Neutrophil (primary cell): ENCODE data around the gene CCNK.

Experiments
- H3K27ac ChIP-seq: fragments of 200-600 bp; sonication (generic); 2 replicates; pipeline ENCODE4 v1.5.1; 2016; ENCODE audit warnings: mild to moderate bottlenecking, moderate library complexity
- H3K27me3 ChIP-seq: fragments of 200-600 bp; sonication (generic); 2 replicates; pipeline ENCODE4 v1.6.0; 2016; ENCODE audit warnings: mild to moderate bottlenecking
- H3K36me3 ChIP-seq: fragments of 200-600 bp; sonication (generic); 2 replicates; pipeline ENCODE4 v1.5.1; 2017
- H3K4me1 ChIP-seq, 2 experiments: fragments of 200-600 bp in 1 of 2; sonication (generic) in 1 of 2; 1 replicate in 1 of 2; 2 replicates in 1 of 2; pipeline versions ENCODE4 v1.5.1 to v1.6.1; 2013 to 2016; ENCODE audit warnings: low read depth in 1 of 2, low read length in 1 of 2, mild to moderate bottlenecking in 1 of 2, moderate library complexity in 1 of 2; ENCODE audit not compliant: control insufficient read depth in 1 of 2, insufficient read depth in 1 of 2
- H3K4me3 ChIP-seq, 2 experiments: fragments of 200-600 bp in 1 of 2; sonication (generic) in 1 of 2; 1 replicate in 1 of 2; 2 replicates in 1 of 2; pipeline ENCODE4 v1.5.1; 2013 to 2016; ENCODE audit warnings: low read depth in 1 of 2, low read length in 1 of 2, mild to moderate bottlenecking in 1 of 2, moderate library complexity in 1 of 2
- H3K9me3 ChIP-seq: fragments of 200-600 bp; sonication (generic); 2 replicates; pipeline ENCODE4 v1.5.1; 2016
- TF ChIP-seq, protein P1 (sequence below): fragments of 200-600 bp; sonication (generic); IDR thresholded peaks from 2 replicates; pipeline ENCODE4 v1.5.1; 2016; ENCODE audit warnings: antibody characterized with exemption

CCNK gene

DNA sequence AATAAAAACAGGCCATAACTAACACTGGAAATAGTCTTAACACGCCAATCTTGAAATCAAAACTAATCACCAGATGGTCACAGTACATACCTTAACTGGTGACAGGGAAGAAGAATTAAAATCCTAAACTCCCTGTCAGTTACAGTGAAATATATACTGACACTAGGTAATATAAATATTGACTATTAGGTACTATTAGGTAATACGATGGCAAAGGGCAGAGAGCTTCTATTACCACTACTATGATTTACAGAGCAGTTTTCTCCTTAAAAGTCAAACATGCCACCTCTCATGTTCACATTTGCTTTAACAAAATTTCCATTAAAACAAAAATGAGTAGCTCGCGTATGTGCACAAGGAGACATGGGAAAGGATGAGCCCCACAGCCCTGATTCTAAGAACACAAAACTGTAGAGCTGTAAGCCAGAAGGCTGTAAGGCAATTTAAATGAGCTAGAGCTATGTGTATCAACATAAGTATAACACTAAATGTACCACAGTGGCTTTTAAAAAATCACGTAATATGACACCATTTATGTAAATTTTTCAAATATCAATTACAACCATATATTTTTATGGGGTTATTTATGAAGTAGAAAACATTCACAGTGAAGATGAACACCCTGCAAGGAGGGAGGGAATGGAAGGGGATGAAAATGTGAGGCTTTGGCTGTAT, 19.7 kb upstream of the CCNK start:
- H3K36me3 ChIP-seq, result peaks cover 78% of the 10 kb centered on the region
- H3K27ac ChIP-seq, result no peak overlapping the region
- H3K9me3 ChIP-seq, result no peaks in the 10 kb centered on the region
- no peak overlapping the region for H3K4me3 ChIP-seq
- TF ChIP-seq, protein P1, sequence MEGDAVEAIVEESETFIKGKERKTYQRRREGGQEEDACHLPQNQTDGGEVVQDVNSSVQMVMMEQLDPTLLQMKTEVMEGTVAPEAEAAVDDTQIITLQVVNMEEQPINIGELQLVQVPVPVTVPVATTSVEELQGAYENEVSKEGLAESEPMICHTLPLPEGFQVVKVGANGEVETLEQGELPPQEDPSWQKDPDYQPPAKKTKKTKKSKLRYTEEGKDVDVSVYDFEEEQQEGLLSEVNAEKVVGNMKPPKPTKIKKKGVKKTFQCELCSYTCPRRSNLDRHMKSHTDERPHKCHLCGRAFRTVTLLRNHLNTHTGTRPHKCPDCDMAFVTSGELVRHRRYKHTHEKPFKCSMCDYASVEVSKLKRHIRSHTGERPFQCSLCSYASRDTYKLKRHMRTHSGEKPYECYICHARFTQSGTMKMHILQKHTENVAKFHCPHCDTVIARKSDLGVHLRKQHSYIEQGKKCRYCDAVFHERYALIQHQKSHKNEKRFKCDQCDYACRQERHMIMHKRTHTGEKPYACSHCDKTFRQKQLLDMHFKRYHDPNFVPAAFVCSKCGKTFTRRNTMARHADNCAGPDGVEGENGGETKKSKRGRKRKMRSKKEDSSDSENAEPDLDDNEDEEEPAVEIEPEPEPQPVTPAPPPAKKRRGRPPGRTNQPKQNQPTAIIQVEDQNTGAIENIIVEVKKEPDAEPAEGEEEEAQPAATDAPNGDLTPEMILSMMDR, result no peak
- no peaks in the 10 kb centered on the region for H3K27me3 ChIP-seq
- no peaks in the 10 kb centered on the region for H3K4me1 ChIP-seq

DNA sequence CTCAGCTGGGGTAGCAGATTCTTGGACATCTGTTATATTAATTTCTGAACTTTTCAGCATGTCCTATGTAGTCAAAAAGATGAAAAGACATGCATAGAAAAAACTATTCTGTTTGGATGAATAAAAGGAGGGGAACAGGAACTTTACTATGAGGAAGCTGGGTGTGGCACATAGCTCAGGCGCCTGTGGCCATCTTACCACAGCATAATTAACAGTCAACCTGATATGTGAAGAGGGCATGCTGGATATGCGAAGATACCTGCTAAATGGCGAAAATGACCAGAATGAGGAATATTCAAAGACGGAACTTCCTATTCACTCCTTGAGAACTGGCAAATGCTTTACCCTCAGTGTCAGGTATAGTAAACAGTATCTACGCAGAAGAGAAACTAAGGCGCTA, 19.0 kb upstream of the CCNK start:
- Histone ChIP-seq H3K36me3 (peaks cover 71% of the 10 kb centered on the region), H3K27ac (no peak overlapping the region), H3K9me3 (no peaks in the 10 kb centered on the region), H3K27me3 (no peaks in the 10 kb centered on the region), H3K4me1 (no peaks in the 10 kb centered on the region), H3K4me3 (no peak overlapping the region)
- TF ChIP-seq, protein P1, result no peak

DNA sequence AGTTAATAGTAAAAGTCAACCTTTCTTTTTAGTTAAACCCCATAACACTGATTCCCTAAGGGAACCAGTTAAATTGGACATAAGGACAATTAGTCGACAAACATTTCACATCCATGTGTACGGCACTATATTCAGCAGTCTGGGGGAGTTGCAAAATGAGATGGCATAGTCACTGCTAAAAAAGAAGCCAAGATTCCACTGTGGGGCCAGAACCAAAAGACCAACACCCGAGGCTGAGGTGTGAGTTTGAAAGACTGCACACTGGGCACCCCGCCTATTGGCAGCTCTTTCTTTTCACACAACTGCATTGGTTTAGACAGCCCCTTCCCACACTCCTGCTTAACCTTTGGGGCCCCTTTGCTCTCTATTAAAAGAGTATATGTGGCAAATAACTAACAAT, 17.2 kb upstream of the CCNK start:
- H3K27ac ChIP-seq, result no peak overlapping the region
- H3K4me3 ChIP-seq, result no peak overlapping the region
- H3K27me3 ChIP-seq, result no peaks in the 10 kb centered on the region
- TF ChIP-seq, protein P1, result no peak
- peaks cover 59% of the 10 kb centered on the region for H3K36me3 ChIP-seq
- no peaks in the 10 kb centered on the region for H3K4me1 ChIP-seq
- no peaks in the 10 kb centered on the region for H3K9me3 ChIP-seq

DNA sequence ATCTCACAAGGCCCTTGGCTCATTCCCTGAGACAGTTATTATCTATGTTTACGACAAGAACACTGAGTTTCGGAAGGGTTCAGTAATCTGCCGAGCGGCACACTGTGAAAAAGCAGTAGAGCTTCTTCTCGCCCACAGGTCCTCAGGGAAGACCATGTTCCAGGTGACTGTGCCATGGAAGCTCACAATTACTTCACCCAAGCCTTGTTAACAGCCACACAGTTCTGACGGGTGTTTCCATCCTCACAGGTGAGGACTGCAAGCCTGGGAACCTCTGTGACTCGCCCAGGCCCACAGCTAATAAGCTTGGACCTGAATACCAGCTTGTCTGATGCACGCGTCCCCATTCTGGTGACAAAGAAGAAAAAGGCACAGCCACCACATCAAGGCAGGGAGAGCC, 15.9 kb upstream of the CCNK start:
- Histone ChIP-seq H3K4me3 (no peak overlapping the region), H3K9me3 (no peaks in the 10 kb centered on the region), H3K4me1 (no peaks in the 10 kb centered on the region), H3K36me3 (peaks cover 49% of the 10 kb centered on the region), H3K27ac (no peak overlapping the region), H3K27me3 (no peaks in the 10 kb centered on the region)
- TF ChIP-seq, protein P1, result no peak

DNA sequence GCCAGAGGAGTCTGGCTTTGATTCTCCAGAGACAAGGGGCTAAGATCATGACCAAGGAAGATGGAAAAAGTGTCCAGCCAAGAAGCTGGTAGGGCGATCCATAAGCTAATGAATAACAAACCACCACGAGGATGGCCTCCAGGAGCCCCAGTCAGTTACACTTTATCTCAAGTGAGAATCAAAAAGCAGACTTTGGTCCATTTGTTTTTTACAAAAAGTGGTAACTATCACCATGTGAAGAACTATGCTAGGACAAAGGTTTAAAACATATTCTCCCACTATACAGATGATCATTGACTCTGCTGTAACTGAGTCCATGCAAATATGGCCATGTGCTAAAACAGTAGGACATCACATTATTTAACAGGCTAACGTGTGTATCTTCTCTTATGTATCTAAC, 14.5 kb upstream of the CCNK start:
- Histone ChIP-seq H3K27ac (no peak overlapping the region), H3K4me1 (no peaks in the 10 kb centered on the region), H3K36me3 (peaks cover 35% of the 10 kb centered on the region), H3K4me3 (no peak overlapping the region), H3K27me3 (no peaks in the 10 kb centered on the region), H3K9me3 (no peaks in the 10 kb centered on the region)
- TF ChIP-seq, protein P1, result no peak
